ENCODE measurements around the gene CEP131.

DNA sequence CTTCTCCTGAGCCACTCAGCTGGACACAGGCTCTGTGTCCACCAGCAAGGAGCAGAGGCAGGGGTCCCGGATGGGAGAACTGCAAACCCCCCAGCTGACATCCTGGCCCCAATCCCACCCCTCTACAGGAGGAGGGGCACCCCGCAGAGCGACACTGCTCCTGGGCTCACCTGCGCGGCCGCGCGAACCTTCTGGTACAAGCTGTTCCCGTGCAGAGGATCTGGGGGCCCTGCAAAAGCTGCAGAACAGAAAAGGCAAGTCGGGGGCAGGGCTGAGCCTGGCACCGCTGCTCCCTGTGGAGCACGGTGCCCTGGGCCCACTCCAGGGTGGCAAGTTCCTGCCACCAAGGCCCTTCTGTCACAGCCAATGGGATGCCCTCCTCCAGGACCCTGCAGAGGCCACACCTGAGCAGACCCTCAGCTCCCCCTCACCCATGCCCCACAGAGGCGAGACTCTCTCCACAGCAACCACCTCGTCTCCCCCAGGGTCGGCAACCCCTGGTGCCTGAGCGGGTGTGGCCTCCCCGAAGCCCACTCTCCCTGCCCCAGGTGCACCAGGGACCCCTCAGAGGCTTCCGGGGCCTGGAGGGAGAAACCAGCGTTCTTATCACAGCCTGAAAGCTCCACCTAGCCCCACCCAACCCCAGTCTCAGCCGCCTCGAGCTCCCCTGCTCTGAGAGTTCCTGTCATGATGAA lies 11.2 kb upstream of the CEP131 start:
- TF ChIP-seq, protein P1, sequence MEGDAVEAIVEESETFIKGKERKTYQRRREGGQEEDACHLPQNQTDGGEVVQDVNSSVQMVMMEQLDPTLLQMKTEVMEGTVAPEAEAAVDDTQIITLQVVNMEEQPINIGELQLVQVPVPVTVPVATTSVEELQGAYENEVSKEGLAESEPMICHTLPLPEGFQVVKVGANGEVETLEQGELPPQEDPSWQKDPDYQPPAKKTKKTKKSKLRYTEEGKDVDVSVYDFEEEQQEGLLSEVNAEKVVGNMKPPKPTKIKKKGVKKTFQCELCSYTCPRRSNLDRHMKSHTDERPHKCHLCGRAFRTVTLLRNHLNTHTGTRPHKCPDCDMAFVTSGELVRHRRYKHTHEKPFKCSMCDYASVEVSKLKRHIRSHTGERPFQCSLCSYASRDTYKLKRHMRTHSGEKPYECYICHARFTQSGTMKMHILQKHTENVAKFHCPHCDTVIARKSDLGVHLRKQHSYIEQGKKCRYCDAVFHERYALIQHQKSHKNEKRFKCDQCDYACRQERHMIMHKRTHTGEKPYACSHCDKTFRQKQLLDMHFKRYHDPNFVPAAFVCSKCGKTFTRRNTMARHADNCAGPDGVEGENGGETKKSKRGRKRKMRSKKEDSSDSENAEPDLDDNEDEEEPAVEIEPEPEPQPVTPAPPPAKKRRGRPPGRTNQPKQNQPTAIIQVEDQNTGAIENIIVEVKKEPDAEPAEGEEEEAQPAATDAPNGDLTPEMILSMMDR (IDR thresholded peaks at IDR 0.05), result no peak
- TF ChIP-seq POLR2AphosphoS5 (IDR thresholded peaks at IDR 0.05) (no peak), POLR2A (IDR thresholded peaks at IDR 0.05) (no peak)

All from sigmoid colon (tissue), 4 donors.